GM18517 (cell line): ENCODE data around the gene CKAP4.
A peak's percentile ranks its signal among the peaks of the same experiment; 100 is the strongest.

ENCODE experiments used
- ATAC-seq: cut with Tn5 transposase; IDR thresholded peaks from one replicate; pipeline ENCODE4 v1.9.1; 2021; ENCODE audit warnings: mild to moderate bottlenecking, moderate library complexity; ENCODE audit not compliant: unreplicated experiment

Gene CKAP4

DNA sequence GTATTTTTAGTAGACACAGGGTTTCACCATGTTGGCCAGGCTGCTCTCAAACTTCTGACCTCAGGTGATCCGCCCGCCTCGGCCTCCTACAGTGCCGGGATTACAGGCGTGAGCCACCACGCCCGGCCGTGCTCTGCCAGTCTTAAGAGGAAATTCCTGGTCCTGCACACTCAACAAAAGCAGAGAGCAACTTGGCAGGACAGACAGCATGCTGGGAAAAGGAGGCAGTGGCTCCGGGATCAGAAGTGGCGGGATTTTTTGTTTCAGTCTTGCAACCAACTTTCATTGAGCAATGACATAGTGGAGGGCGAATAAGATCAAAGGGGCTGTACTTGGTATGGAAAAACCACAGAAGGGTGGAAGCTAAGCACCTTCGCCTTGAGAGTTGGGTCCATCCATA is 2.1 kb downstream of the CKAP4 start:
- ATAC-seq, result no peak

DNA sequence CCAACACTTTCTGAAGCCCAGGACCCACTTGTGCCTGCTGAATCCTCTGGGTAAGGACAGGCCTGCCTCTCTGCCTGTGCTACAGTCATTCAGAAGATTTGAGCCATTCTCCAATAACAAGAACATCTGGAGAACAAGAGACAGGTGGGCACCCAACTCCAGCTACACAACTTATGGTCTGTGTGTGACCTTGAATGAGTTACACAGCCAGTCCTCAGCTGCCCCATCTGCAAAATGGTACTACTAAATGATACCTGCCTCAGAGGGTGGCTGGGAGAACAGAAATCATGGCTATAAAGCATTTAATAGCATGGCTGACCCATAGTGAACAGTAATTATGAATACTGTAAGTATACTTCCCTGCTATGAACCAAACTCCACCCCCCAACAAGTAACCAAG is 4.2 kb downstream of the CKAP4 start:
- ATAC-seq, result no peak

DNA sequence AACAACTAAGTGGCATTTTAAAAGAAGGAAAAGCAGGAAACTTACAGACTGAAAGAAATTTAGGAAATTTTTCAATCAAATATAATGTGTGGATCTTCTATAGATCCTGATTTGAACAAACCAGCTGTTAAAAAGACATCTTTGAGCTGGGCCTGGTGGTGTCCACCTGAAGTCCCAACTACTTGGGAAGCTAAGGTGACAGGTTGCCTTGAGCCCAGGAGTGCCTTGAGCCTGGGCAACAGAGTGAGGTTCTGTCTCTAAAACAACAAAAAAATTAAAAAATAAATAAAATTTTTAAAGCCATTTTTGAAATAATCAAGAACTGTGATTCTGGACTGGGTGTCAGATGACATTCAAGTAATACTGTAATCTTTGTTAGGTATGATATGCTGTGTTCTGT is 7.0 kb downstream of the CKAP4 start:
- no peak for ATAC-seq

DNA sequence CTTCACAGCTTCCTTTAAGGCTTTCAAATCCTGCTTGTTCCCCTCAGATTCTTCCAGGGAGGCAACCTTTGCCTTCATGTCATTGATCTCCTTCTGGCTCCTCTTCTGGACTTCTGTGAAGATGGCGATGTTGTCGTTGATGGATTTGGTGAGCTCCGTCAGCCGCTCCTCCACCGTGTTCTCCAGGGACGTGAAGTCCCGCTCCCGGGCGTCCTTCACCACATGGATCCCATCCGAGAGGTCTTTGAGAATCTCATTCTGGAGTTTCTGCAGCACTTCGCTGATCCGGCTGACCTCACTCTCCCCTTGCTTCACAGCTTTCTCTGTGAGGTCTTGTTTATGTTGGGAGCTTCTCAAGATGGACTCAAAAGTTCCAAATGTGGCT is 7.9 kb downstream of the CKAP4 start:
- no peak for ATAC-seq

DNA sequence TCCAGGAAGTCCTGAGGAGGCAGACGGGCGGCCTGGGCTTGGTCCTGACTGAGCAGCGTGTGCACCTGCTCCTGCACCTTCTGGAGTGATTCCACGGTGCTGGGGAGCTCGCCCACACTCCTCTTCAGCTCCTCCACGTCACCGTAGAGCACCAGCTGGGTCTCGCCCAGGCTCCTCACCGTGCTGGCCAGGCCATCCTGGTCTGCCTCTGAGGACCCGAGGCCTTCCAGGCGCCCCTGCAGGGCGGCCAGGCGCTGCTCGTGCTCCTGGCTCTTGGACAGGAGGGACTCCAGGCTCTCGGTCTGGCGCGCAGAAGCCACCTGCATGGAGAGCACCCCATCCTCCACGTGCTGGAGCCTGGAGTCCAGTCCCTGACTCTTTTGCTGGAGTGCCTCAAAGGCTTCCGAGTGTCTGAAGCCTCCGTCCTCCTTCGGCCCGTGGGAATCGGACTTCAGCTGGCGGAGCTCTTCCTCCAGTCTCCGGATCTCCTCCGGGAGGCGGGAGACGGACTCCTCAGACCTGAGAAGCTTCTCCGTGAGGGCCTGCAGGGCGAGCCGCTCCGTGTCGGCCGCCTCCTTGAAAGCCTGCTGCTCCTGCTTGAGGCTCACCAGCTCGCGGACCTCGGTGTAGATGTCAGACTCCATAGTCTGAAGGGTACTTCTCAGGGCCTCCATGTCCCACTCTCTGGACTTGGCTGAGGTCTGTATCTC is 8.4 kb downstream of the CKAP4 start:
- no peak for ATAC-seq

DNA sequence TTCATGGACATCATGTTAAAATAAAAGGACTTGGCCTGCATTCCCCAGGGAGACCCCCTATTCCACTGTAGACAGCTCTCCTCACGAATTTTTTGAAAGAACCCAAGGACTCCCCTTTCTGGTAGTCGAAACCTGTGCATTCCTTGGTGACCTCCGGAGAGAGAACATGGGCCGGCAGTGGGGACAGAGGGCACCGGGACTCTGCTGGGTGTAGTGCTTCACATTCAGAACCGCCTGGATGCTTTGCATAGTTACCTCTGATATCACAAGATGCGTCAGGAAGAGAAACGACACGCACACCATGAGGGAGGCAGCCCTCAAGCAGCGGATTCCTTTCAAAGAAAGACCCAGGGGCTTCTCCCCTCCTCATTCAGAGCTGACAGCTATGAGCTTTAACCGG is 9.7 kb downstream of the CKAP4 start:
- ATAC-seq, result no peak

DNA sequence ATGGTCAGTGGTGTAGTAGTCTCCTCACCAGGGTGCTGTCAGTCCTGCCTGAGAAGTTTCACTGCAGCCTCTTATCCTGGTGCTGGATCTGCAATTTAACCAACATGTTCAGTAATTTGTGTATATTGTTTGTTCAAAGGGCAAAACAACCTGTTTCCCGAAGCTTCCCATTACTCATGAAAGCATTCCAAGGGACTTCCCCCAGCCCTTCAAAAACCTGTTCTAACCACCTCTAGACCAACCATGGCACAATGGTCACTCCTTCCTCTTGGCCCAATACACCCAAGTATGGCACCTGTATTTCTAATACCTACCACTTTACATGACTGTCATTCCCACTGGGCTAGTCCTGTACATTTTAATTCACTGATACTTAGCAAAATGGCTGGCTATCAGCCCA is 12.1 kb downstream of the CKAP4 start:
- ATAC-seq, result no peak

DNA sequence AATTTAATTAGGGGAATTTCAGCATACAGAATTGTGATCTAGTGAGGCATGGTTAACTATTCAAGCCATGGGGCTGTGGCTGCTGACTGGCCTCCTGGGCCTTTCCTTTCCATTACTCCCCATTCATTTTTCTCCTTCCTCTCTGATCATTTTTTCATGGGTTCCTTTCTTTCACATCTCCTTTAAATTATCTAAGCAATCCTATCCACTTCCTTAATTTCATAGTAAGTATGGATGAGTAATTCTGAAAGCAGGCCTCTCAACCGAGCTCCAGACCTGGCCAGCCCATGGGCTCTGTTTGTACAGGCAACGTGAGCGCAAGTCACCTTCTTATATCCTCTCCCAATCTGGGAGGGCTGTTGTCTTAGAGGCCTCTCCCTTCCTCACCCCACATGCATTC is 13.4 kb downstream of the CKAP4 start:
- ATAC-seq, result no peak

DNA sequence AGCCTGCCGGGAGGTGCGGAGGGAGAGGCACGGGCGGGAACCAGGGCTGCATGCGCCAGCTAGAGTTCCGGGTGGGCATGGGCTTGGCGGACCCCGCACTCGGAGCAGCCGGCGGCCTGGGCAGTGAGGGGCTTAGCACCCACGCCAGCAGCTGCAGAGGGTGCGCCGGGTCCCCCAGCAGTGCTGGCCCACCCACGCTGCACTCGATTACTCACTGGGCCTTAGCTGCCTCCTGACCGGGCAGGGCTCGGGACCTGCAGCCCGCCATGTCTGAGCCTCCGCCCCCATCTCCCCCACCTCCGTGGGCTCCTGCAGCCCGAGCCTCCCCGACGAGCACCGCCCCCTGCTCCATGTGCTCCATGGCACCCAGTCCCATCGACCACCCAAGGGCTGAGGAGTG is 14.8 kb downstream of the CKAP4 start:
- no peak for ATAC-seq

DNA sequence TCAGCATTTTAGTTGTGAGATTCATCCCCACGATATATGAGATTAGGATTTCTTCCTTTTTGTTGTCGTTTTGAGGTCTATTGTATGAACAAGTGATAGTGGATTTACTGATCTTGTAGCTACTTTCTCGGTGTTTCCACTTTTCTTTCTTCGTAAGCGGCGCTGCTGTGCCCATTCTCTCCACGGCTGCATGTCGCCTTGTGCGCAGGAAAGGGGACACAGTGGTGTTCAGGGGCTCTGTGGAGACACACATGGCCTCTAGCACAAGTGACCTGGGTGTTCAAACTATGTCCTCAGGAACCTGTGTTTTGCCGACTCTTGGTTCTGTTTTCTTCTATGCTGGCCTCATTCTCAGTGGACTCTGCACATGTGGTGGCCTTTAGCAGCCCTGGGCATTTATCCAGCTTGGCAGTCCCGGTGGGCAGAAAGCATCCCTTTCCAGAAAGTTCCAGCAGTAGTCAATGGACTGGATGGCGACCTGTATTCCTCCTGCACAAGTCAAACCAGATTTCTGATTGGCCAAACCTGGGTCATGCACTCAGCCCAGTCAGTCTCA is 18.7 kb downstream of the CKAP4 start:
- no peak for ATAC-seq

DNA sequence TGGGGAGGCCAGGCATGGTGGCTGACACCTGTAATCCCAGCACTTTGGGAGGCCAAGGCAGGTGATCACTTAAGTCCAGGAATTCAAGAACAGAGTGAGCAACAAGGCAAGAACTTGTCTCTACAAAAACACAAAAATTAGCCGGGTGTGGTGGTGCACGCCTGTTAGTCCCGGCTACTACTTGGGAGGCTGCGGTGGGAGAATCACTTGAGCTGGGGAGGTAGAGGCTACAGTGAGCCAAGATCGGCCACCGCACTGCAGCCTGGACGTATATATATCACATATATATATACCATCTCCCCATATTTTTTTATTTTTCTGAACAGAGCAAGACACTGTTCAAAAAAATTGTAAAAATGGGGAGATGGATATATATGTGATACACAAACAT is 19.5 kb downstream of the CKAP4 start:
- no peak for ATAC-seq

DNA sequence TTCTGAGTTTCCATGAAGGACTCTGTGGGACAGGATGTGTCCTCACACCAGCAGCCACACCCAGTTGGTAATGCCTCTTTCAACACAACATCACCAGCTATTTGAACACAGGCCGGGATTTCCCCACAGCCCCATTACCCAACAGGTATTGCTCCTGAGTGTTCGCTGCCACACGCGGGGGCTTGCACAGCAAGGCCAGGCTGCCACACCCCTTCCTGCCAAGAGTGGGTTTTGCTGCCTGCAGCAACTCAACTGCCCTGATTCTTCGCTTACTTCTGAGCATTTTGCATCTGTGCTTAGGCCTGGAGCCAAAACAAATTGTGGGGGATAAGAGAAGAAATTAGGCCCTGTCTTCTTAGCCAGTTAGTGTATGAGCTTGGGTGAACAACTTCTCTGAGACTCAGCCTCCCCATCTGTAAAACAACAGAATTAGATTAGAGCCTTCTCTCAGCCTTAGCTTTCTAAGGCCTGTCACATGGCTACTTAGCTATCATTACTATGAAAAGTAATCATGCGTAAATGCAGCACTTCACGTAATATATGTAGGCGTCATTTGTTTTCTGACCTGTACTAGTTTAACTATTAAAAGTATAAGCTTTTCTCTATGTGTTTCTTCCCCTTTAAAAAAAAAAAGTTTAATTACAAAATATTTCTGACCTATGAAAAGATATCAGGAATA is 20.0 kb downstream of the CKAP4 start:
- no peak for ATAC-seq

DNA sequence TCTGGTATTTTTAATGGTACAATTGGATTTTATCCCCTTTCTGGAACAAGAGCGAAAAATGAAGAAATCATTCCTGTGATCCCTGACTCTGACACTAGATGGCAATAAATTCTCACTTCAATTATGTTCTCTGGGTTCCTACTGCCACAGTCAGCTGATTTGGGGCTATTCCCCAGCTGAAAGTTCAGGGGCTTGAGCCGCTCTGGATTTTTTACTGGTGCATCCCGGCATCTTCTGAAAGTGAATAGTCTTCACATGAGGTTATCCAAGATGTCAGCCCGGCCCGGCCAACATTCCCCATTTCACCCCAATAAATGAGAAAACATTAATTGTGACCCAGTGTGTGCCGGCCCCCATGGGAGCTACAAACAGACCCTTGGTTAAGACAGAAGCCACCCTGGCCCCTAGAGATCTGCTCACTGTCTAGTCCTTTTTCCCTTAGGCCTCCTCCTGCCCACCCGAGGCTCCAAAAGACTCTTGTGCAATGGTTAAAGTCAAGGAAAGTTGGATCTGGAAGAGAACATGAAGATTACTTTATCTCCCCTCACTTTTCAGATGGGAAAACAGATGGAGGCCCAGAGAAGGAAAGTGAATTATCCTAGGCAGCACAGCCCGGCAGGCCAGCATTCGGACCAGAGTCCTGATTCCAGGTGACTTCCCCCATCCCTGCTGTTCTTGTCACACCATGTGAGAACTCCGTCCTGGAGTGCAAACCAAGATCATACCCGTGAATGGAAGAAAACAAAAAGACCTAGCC is 20.8 kb downstream of the CKAP4 start:
- ATAC-seq, result no peak

DNA sequence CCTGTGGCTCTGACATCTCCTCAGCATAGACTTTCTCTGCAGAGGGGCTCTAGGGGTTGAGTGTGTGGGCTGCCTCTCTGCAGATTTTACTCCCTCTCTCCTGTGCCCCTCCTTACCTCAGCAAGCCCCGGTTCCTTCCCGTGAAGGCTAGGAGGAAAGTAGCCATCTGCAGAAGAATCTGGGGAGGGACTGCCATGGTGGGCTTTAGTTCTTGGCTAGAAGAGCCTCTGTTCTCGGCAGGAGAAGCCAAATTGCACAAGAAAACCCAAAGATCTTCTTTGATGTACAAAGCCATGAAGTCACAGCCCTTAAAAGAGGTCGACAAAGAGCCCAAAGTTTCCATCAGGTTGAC is 23.5 kb downstream of the CKAP4 start:
- no peak for ATAC-seq

DNA sequence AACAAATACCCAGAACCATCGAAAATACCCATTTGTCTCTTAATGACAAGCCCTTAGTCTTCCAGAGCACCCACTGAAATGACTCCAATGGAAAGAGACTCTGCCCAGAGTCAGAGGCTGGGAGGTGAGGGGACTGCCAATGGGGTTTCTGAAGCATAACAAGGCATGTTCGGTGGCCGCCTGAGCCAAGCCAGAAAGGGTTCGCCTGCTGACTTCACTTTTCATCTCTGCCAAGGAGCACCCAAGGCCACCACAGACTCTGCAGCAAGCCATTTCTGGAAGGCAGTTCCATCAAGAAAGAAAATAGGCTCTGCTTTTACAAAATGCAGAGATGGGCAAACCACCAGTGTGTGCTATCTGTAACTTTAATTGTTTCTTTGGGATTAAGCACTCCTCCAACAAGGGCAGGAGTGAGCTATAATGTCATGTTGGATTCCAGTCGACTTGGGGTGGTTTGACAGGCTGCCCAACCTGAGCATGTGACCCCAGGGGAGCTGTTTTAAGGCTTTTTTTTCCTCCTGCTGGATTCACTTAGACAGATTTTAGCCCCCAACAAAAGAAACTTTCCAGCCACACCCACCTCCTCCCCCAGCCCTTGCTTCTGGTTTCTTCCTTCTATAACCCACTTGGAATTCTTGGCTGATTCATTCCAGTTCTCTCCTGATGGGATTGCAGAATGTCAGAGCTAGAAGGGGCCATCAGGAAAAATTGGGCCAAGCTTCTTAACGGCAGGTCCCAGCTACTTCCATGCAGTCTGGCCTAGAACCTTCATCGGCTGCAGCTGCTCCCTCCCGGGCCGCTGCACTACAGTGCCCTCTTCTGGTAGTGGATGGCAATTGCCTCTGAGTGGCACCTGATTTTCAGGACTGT is 24.1 kb downstream of the CKAP4 start:
- peak; percentile 75 for ATAC-seq

DNA sequence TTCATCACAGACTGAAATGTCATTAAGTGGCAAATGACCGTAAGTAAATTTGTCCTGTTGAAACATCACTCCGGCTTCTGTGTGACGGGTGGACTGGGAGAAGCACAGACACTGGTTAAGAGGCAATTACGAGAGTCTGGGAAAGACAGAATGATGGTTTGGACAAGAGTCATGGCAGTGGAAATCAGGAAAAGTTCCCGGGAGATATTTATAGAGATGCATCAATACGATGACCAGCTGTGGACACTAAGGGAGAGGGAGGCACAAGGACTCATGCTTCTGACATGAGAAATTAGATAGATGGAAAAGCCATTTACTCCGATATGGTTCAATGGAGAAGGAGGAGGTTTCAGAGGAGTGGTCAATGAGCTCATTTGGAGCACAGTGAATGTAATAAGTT is 27.3 kb downstream of the CKAP4 start:
- no peak for ATAC-seq

DNA sequence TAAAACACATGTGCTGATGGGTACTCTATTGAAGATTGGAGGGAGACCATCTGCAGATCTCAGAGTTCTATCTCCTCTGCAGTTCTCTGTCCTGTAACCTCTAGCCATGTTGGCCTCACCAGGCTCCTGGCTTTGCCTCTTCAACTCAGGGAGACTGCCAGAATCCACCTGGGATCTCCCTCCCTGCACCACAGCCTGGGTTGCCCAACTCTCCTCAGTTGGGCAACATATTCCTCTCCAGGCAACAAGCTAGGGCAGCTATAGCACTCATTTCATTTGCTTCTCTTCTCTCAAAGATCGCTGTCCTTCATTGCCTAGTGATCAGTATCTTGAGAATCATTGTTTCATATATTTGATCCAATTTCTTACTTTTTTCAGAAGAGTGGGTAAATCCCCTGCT is 28.8 kb downstream of the CKAP4 start:
- no peak for ATAC-seq

DNA sequence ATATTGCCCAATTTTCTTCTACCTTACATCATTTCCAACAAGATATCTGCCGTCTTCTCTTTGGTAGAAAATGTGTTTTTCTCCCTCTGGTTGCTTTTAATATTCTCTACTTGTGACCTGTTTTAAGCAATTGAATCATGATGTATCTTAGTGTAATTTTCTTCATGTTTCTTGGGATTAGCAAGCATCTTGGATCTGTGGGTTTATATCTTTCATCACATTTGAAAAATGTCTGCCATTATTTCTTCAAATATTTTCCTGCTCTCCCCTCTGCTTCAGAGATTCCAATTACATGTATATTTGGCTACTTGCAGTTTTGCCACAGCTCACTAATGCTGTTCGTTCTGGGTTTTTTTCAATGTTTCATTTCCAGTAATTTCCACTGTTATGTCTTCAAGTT is 30.1 kb downstream of the CKAP4 start:
- ATAC-seq, result no peak

DNA sequence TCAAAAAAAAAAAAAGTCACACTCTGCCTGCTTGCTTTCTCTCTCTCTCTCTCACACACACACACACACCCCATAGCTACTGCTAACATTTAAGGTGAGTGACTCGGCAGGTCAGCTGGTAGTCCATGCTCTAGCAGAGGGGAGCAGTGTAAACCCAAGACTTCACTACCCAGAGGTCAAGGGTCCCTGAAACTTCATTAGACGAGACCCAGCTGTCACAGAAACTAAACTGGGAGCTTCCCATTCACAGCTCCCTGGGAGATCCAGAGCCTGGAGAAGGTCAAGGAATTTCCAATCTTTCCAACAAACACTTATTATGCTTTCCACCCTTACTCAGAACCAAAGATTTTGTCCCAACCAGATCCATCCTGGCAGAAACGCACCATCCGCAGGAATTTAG is 33.2 kb downstream of the CKAP4 start:
- ATAC-seq, result no peak

DNA sequence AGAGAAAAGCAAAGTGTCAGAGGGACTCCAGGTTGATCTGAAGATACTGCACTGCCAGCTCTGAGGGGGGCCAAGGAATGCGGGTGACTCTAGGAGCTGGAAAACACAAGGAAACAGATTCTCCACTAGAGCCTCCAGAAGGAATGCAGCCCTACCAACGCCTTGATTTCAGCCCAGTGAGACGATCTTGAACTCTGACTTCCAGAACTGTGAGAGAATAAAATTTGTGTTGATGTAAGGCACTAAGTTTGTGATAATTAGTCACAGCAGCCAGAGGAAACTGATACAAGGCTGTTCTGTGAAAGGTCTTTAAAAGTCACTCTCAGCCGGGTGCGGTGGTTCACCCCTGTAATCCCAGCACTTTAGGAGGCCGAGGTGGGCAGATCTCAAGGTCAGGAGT is 34.2 kb downstream of the CKAP4 start:
- no peak for ATAC-seq

DNA sequence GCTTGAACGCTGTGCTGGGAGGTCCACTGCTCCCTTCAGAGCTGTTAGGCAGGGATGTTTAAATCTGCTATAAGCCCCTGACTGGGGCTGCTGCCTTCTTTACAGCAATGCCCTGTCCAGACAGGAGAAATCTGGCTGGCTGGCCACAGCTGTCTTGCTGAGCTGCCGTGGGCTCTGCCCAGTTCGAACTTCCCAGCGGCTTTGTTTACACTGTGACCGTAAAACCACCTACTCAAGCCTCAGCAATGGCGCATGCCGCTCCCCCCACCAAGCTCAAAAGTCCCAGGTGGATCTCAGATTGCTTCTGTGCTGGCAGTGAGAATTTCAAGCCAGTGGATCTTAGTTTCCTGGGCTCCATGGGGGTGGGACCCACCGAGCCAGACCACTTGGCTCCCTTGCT is 35.8 kb downstream of the CKAP4 start:
- no peak for ATAC-seq
